WTC11 (cell line): Measurements from ENCODE around the gene IRAG1. TPM values are rescaled to one million over a fixed set of nuclear protein-coding genes. Genes with fewer than 3 reads are reported as not detected.
A peak's percentile ranks its signal among the peaks of the same experiment; 100 is the strongest.

Source experiments
- ATAC-seq: fragments of 200-7000 bp; cut with Tn5 transposase; 2 replicates; pipeline ENCODE4 v1.10.0; 2021; ENCODE audit warnings: mild to moderate bottlenecking, moderate library complexity
- CTCF ChIA-PET: fragments of 300-600 bp; sonication (Branson Sonifier 250); formaldehyde crosslinking; loops from one replicate; lab custom pipeline; 2021; ENCODE audit warnings: antibody characterized with exemption; lab: Charles Lee
- POLR2A ChIA-PET: fragments of 350-600 bp; sonication (Branson Sonifier 250); formaldehyde crosslinking; loops from one replicate; lab custom pipeline; 2021; ENCODE audit warnings: antibody characterized with exemption; lab: Charles Lee
- DNase-seq: peaks from one replicate; pipeline ENCODE4 v3.0.0; 2021; ENCODE audit warnings: low spot score
- H3K27ac Mint-ChIP-seq: 2 replicates; pipeline ENCODE4 v1.8.0; 2021; ENCODE audit warnings: mixed read lengths
- H3K27me3 Mint-ChIP-seq: 2 replicates; pipeline ENCODE4 v1.8.0; 2021; ENCODE audit warnings: low read depth, mild to moderate bottlenecking, moderate library complexity, mixed read lengths
- H3K36me3 Mint-ChIP-seq: 2 replicates; pipeline ENCODE4 v1.8.0; 2021; ENCODE audit warnings: mixed read lengths
- H3K4me1 Mint-ChIP-seq: 2 replicates; pipeline ENCODE4 v1.8.0; 2022; ENCODE audit warnings: mixed read lengths
- H3K4me3 Mint-ChIP-seq: 2 replicates; pipeline ENCODE4 v1.8.0; 2021; ENCODE audit warnings: mild to moderate bottlenecking, moderate library complexity, mixed read lengths
- H3K9me3 Mint-ChIP-seq: 2 replicates; pipeline ENCODE4 v1.8.0; 2021; ENCODE audit warnings: mixed read lengths
- CREB1 ChIP-seq: sonication (generic); formaldehyde crosslinking; IDR thresholded peaks from 2 replicates; pipeline ENCODE4 v1.8.0; 2023; ENCODE audit warnings: mild to moderate bottlenecking, missing genetic modification reagents
- EMX1 ChIP-seq: fragments of 250-450 bp; sonication (Bioruptor Pico); IDR thresholded peaks from 2 replicates; pipeline ENCODE4 v1.8.0; 2021; ENCODE audit warnings: mild to moderate bottlenecking
- ESRRA ChIP-seq: sonication (generic); formaldehyde crosslinking; IDR thresholded peaks from 2 replicates; pipeline ENCODE4 v1.8.1; 2022; ENCODE audit warnings: mild to moderate bottlenecking, missing genetic modification reagents, borderline replicate concordance
- FOXK1 ChIP-seq: sonication (generic); formaldehyde crosslinking; IDR thresholded peaks from 2 replicates; pipeline ENCODE4 v1.8.0; 2022; ENCODE audit warnings: mild to moderate bottlenecking, moderate library complexity, missing genetic modification reagents
- GRHL2 ChIP-seq: fragments of 250-450 bp; sonication (Bioruptor Pico); IDR thresholded peaks from 2 replicates; pipeline ENCODE4 v1.8.0; 2022; ENCODE audit warnings: mild to moderate bottlenecking, moderate library complexity; ENCODE audit not compliant: insufficient replicate concordance, severe bottlenecking
- JUN ChIP-seq: sonication (generic); formaldehyde crosslinking; IDR thresholded peaks from 2 replicates; pipeline ENCODE4 v1.8.0; 2023; ENCODE audit warnings: mild to moderate bottlenecking, missing genetic modification reagents
- NFYB ChIP-seq: sonication (generic); formaldehyde crosslinking; conservative IDR thresholded peaks from 2 replicates; pipeline ENCODE4 v1.8.0; 2022; ENCODE audit warnings: low read depth, missing genetic modification reagents
- SOX15 ChIP-seq: fragments of 250-450 bp; sonication (Bioruptor Pico); IDR thresholded peaks from 2 replicates; pipeline ENCODE4 v1.9.0; 2021; ENCODE audit warnings: mild to moderate bottlenecking
- SP1 ChIP-seq: sonication (generic); formaldehyde crosslinking; conservative IDR thresholded peaks from 2 replicates; pipeline ENCODE4 v1.8.1; 2022; ENCODE audit warnings: missing genetic modification reagents
- ZNF121 ChIP-seq: sonication (generic); formaldehyde crosslinking; IDR thresholded peaks from 2 replicates; pipeline ENCODE4 v1.8.0; 2023; ENCODE audit warnings: missing genetic modification reagents
- ZNF396 ChIP-seq: fragments of 250-450 bp; sonication (Bioruptor Pico); IDR thresholded peaks from 2 replicates; pipeline ENCODE4 v1.8.0; 2021; ENCODE audit warnings: mild to moderate bottlenecking, moderate library complexity, borderline replicate concordance
- total RNA-seq: library from RNA; stranded (reverse); gene quantifications from 3 replicates; pipeline ENCODE4 v1.2.3, GENCODE V29; 2021
- TF ChIP-seq, protein P1 (sequence below): sonication (generic); formaldehyde crosslinking; IDR thresholded peaks from 2 replicates; pipeline ENCODE4 v1.8.0; 2023; ENCODE audit warnings: missing genetic modification reagents, mild to moderate bottlenecking, borderline replicate concordance
- TF ChIP-seq, protein P2 (sequence below): fragments of 200-600 bp; IDR thresholded peaks from 2 replicates; pipeline ENCODE4 v1.8.0; 2022; ENCODE audit warnings: antibody characterized with exemption
- TF ChIP-seq, protein P3 (sequence below): fragments of 250-450 bp; sonication (Bioruptor Pico); IDR thresholded peaks from 2 replicates; pipeline ENCODE4 v1.9.0; 2021; ENCODE audit warnings: mild to moderate bottlenecking
- TF ChIP-seq, protein P4 (sequence below): sonication (generic); formaldehyde crosslinking; IDR thresholded peaks from 2 replicates; pipeline ENCODE4 v1.8.0; 2022; ENCODE audit warnings: mild to moderate bottlenecking, missing genetic modification reagents

Gene IRAG1
- total RNA-seq, 1 experiment from 2014 or later, result 2.8 TPM

DNA sequence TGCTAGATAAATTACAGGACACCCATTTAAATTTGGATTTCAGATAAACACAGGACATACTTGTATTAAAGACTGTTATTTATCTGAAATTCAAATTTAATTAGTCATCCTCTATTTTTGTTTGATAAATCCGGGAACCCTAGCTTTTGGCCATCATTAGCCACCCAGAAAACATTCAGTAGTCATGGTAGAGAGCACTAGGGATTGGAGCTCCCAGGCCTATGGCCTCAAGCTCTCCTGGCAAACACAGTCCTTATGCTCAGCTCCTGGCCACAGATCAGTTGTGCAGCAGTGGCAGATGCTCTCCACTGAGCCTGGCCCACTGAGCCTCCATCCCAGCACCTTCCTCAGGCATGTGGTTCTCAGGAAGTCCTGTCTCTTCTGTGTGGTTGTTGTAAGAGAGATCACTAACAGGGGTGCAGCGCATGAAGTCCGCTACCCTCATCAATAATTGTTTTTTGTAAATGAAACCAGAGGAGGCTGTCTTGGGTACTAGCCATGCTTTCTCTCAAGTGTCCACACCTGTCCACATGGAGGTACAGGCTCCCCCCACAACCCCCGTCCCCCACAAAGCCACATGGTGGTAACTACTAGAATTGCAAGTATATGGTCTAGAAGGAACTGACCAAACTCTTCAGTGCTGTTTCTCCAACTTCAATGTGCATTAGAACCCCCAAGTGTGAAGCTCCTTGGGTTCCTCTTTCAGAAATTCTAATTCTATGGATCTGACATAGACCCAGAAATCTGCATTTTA lies 1.1 kb upstream of the IRAG1 start:
- POLR2A ChIA-PET, result no interaction called here
- ATAC-seq (no peak), DNase-seq (no peak)
- peaks cover 19% of the 10 kb centered on the region for H3K9me3 Mint-ChIP-seq
- H3K4me3 Mint-ChIP-seq, result no peak overlapping the region
- no peak overlapping the region for H3K27ac Mint-ChIP-seq
- no peak for TF ChIP-seq GRHL2
- no peak for TF ChIP-seq ESRRA
- no peak for TF ChIP-seq SP1 (CRISPR knock-in tag)
- TF ChIP-seq ZNF396 (CRISPR knock-in tag), result no peak
- no peak for TF ChIP-seq CREB1 (CRISPR knock-in tag)
- TF ChIP-seq EMX1 (CRISPR knock-in tag), result no peak
- TF ChIP-seq, protein P1, sequence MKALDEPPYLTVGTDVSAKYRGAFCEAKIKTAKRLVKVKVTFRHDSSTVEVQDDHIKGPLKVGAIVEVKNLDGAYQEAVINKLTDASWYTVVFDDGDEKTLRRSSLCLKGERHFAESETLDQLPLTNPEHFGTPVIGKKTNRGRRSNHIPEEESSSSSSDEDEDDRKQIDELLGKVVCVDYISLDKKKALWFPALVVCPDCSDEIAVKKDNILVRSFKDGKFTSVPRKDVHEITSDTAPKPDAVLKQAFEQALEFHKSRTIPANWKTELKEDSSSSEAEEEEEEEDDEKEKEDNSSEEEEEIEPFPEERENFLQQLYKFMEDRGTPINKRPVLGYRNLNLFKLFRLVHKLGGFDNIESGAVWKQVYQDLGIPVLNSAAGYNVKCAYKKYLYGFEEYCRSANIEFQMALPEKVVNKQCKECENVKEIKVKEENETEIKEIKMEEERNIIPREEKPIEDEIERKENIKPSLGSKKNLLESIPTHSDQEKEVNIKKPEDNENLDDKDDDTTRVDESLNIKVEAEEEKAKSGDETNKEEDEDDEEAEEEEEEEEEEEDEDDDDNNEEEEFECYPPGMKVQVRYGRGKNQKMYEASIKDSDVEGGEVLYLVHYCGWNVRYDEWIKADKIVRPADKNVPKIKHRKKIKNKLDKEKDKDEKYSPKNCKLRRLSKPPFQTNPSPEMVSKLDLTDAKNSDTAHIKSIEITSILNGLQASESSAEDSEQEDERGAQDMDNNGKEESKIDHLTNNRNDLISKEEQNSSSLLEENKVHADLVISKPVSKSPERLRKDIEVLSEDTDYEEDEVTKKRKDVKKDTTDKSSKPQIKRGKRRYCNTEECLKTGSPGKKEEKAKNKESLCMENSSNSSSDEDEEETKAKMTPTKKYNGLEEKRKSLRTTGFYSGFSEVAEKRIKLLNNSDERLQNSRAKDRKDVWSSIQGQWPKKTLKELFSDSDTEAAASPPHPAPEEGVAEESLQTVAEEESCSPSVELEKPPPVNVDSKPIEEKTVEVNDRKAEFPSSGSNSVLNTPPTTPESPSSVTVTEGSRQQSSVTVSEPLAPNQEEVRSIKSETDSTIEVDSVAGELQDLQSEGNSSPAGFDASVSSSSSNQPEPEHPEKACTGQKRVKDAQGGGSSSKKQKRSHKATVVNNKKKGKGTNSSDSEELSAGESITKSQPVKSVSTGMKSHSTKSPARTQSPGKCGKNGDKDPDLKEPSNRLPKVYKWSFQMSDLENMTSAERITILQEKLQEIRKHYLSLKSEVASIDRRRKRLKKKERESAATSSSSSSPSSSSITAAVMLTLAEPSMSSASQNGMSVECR, result no peak
- TF ChIP-seq JUN, result no peak
- TF ChIP-seq FOXK1, result no peak
- TF ChIP-seq NFYB, result no peak
- peaks cover 13% of the 10 kb centered on the region for H3K36me3 Mint-ChIP-seq
- CTCF ChIA-PET, result interaction anchor here (1.1 to 2.4 kb wide), 3 partner anchors 11 to 154 kb away, joined by 3 to 8 read pairs (median 4); partner anchors contain the start of gene RNF141
- 0 out of 2 replicates have a peak, but pooled peaks cover 5% of the 10 kb centered on the region for H3K4me1 Mint-ChIP-seq
- H3K27me3 Mint-ChIP-seq, result peaks cover 4% of the 10 kb centered on the region; the same call in 1 of the 2 replicates

DNA sequence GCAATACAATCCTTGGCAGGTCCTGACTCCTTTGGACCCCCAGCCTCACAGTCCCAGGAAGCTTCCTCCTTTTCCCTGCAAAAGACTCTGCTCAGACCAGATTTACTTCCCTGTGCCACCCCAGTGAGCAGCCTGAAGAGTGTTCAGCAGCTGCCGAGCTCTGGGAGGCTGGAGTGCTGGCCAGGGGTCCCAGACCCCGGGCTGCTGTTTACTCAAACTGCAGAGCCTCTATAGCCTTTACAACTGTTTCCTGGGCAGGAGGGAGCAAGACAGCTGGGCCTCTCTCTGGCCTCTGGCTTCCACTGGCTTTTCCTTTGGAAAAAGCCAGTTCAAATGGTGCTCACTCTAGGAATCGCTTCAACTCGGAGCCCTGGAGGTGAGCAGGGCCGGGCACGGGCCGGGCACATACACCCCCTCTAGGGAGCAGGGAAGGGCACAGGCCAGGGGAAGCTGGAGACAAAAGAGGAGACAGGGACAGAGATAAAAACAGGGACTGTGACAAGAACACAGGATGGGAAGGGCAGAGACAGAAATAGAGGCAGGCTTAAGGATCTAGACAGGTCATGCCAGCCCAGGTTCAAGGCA lies 932 bp downstream of the IRAG1 start:
- DNase-seq, result no peak
- no peak for TF ChIP-seq SOX15
- Mint-ChIP-seq H3K9me3 (no peaks in the 10 kb centered on the region), H3K27ac (peak overlapping the region; percentile 21; the same call in 1 of the 2 replicates), H3K4me1 (0 out of 2 replicates have a peak, but pooled peaks cover 5% of the 10 kb centered on the region), H3K36me3 (no peaks in the 10 kb centered on the region), H3K27me3 (no peaks in the 10 kb centered on the region), H3K4me3 (no peak overlapping the region)
- ChIA-PET CTCF (interaction anchor here (0.7 to 2.4 kb wide), 7 partner anchors 15 to 326 kb away, joined by 3 to 8 read pairs (median 3); partner anchors contain the start of gene RNF141), POLR2A (no interaction called here)
- ATAC-seq, result no peak

DNA sequence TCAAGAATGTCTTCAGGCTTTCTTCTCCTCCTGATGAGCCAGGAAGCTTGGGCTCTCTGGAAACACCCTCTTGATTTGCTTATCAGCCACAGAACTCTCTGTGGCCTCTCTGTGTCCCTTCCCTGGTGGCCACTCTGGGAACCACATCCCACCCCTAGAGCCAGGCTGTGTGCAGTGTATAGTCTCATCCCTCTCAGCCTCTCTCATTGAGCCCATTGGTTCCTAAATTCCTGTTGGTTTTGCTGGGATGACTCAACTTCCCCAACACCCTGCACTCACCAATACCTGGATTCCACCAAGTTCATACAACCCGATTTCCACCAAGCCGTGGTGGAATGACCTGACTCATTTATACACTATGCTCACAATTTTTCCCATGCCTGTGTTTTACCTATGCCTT lies 5.2 kb downstream of the IRAG1 start:
- no peaks in the 10 kb centered on the region for H3K9me3 Mint-ChIP-seq
- H3K4me1 Mint-ChIP-seq, result 0 out of 2 replicates have a peak, but pooled peaks cover 5% of the 10 kb centered on the region
- ChIA-PET CTCF (interaction anchor here (0.7 kb wide), 1 partner anchor 12 kb away, joined by 6 read pairs; no protein-coding TSS in a partner anchor), POLR2A (interaction anchor here (1.2 kb wide), 1 partner anchor 147 kb away, joined by 4 read pairs; the partner anchor contains the start of gene RNF141)
- TF ChIP-seq, protein P2, sequence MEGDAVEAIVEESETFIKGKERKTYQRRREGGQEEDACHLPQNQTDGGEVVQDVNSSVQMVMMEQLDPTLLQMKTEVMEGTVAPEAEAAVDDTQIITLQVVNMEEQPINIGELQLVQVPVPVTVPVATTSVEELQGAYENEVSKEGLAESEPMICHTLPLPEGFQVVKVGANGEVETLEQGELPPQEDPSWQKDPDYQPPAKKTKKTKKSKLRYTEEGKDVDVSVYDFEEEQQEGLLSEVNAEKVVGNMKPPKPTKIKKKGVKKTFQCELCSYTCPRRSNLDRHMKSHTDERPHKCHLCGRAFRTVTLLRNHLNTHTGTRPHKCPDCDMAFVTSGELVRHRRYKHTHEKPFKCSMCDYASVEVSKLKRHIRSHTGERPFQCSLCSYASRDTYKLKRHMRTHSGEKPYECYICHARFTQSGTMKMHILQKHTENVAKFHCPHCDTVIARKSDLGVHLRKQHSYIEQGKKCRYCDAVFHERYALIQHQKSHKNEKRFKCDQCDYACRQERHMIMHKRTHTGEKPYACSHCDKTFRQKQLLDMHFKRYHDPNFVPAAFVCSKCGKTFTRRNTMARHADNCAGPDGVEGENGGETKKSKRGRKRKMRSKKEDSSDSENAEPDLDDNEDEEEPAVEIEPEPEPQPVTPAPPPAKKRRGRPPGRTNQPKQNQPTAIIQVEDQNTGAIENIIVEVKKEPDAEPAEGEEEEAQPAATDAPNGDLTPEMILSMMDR, result 0 out of 2 replicates have a peak, but pooled peaks have one; percentile 39
- TF ChIP-seq, protein P3, sequence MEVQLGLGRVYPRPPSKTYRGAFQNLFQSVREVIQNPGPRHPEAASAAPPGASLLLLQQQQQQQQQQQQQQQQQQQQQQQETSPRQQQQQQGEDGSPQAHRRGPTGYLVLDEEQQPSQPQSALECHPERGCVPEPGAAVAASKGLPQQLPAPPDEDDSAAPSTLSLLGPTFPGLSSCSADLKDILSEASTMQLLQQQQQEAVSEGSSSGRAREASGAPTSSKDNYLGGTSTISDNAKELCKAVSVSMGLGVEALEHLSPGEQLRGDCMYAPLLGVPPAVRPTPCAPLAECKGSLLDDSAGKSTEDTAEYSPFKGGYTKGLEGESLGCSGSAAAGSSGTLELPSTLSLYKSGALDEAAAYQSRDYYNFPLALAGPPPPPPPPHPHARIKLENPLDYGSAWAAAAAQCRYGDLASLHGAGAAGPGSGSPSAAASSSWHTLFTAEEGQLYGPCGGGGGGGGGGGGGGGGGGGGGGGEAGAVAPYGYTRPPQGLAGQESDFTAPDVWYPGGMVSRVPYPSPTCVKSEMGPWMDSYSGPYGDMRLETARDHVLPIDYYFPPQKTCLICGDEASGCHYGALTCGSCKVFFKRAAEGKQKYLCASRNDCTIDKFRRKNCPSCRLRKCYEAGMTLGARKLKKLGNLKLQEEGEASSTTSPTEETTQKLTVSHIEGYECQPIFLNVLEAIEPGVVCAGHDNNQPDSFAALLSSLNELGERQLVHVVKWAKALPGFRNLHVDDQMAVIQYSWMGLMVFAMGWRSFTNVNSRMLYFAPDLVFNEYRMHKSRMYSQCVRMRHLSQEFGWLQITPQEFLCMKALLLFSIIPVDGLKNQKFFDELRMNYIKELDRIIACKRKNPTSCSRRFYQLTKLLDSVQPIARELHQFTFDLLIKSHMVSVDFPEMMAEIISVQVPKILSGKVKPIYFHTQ (CRISPR knock-in tag), result no peak
- TF ChIP-seq, protein P4, sequence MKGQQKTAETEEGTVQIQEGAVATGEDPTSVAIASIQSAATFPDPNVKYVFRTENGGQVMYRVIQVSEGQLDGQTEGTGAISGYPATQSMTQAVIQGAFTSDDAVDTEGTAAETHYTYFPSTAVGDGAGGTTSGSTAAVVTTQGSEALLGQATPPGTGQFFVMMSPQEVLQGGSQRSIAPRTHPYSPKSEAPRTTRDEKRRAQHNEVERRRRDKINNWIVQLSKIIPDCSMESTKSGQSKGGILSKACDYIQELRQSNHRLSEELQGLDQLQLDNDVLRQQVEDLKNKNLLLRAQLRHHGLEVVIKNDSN (CRISPR knock-in tag), result no peak
- TF ChIP-seq ZNF121 (CRISPR knock-in tag), result no peak
- no peak overlapping the region for H3K4me3 Mint-ChIP-seq
- no peak overlapping the region for H3K27ac Mint-ChIP-seq
- no peaks in the 10 kb centered on the region for H3K27me3 Mint-ChIP-seq
- DNase-seq (peak; percentile 38), ATAC-seq (peak; percentile 81)
- no peaks in the 10 kb centered on the region for H3K36me3 Mint-ChIP-seq
